B cell (primary cell): ENCODE measurements around the gene P3H3.

Source experiments
- EZH2 ChIP-seq: IDR thresholded peaks from 2 replicates; pipeline ENCODE4 v1.6.1; 2012; ENCODE audit warnings: borderline replicate concordance, low read depth, mild to moderate bottlenecking, moderate library complexity, low read length; ENCODE audit not compliant: insufficient read depth, poor library complexity, severe bottlenecking
- TF ChIP-seq, protein P1 (sequence below): fragments of 200-600 bp; IDR thresholded peaks from one replicate; pipeline ENCODE4 v1.8.0; 2022; ENCODE audit warnings: antibody characterized with exemption, mild to moderate bottlenecking

DNA sequence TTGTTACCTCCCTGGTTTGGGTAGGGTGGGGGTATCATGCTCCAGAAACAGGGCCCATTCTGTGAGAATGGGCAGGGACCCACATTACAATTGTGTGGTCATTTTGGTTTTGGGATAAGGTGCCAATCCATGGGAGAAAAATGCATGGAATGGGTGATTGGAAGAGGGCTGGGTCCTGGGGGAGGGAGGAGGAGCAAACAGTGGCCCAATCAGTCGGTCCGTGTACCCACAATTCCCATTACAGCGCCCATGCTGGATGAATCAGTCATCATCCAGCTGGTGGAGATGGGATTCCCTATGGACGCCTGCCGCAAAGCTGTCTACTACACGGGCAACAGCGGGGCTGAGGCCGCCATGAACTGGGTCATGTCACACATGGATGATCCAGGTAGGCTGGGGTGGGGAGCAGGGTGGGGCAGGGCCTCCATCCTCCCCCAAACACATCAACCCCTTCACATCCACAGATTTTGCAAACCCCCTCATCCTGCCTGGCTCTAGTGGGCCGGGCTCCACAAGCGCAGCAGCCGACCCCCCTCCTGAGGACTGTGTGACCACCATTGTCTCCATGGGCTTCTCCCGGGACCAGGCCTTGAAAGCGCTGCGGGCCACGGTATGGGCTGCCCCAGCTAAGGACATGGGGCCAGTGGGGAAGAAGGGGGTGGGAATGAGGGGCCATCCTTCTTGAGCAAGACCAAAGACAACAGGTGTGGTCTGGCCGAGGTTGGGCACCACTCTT is 35.5 kb downstream of the P3H3 start:
- no peak for TF ChIP-seq EZH2
- TF ChIP-seq, protein P1, sequence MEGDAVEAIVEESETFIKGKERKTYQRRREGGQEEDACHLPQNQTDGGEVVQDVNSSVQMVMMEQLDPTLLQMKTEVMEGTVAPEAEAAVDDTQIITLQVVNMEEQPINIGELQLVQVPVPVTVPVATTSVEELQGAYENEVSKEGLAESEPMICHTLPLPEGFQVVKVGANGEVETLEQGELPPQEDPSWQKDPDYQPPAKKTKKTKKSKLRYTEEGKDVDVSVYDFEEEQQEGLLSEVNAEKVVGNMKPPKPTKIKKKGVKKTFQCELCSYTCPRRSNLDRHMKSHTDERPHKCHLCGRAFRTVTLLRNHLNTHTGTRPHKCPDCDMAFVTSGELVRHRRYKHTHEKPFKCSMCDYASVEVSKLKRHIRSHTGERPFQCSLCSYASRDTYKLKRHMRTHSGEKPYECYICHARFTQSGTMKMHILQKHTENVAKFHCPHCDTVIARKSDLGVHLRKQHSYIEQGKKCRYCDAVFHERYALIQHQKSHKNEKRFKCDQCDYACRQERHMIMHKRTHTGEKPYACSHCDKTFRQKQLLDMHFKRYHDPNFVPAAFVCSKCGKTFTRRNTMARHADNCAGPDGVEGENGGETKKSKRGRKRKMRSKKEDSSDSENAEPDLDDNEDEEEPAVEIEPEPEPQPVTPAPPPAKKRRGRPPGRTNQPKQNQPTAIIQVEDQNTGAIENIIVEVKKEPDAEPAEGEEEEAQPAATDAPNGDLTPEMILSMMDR = no peak
